Measurements from ENCODE around the gene FRMD1.

FRMD1 gene

GRCh38 chr6:168088161-168089053 lies 9.4 kb upstream of the FRMD1 start:
- Histone ChIP-seq H3K9me3 (ENCODE audit: control extremely low read depth in 1 of 5, control insufficient read depth in 4 of 5, insufficient read depth in 2 of 5, low read depth in 1 of 5, low read length in 4 of 5) (peaks cover 0 to 10% (median 0%) of the 10 kb centered on the region in 5 experiments), H3K4me1 (ENCODE audit: control extremely low read depth in 1 of 4, control insufficient read depth in 4 of 4, insufficient read depth in 4 of 4, low read length in 3 of 4) (no peaks in the 10 kb centered on the region), H3K27me3 (replicated peaks in 2 of 5; ENCODE audit: control insufficient read depth in 4 of 5, insufficient read depth in 5 of 5, low read length in 4 of 5) (peaks cover 0 to 13% (median 1%) of the 10 kb centered on the region in 5 experiments), H3K36me3 (ENCODE audit: control insufficient read depth in 4 of 4, insufficient read depth in 4 of 4, low read length in 3 of 4) (no peaks in the 10 kb centered on the region), H3K27ac (ENCODE audit: insufficient read depth in 1 of 2, low read depth in 1 of 2, low read length in 2 of 2, poor library complexity in 1 of 2, severe bottlenecking in 2 of 2) (no peak overlapping the region), H3K4me3 (ENCODE audit: control insufficient read depth in 1 of 7, extremely low read depth in 1 of 7, insufficient read depth in 4 of 7, low read depth in 2 of 7, low read length in 6 of 7) (no peak overlapping the region)
- CTCF ChIA-PET, result no interaction called here
- WGBS (ENCODE audit: insufficient coverage), result 89% methylated on average over 19 of the region's 20 CpGs
- POLR2A ChIA-PET, result no interaction called here
- no peak for DNase-seq

GRCh38 chr6:168087436-168088160 lies 8.6 kb upstream of the FRMD1 start:
- no peak for DNase-seq
- ChIA-PET CTCF (no interaction called here), POLR2A (no interaction called here)
- Histone ChIP-seq H3K27me3 (replicated peaks in 2 of 5; ENCODE audit: control insufficient read depth in 4 of 5, insufficient read depth in 5 of 5, low read length in 4 of 5) (peaks cover 0 to 21% (median 3%) of the 10 kb centered on the region in 5 experiments), H3K36me3 (ENCODE audit: control insufficient read depth in 4 of 4, insufficient read depth in 4 of 4, low read length in 3 of 4) (no peaks in the 10 kb centered on the region), H3K27ac (ENCODE audit: insufficient read depth in 1 of 2, low read depth in 1 of 2, low read length in 2 of 2, poor library complexity in 1 of 2, severe bottlenecking in 2 of 2) (no peak overlapping the region), H3K4me3 (ENCODE audit: control insufficient read depth in 1 of 7, extremely low read depth in 1 of 7, insufficient read depth in 4 of 7, low read depth in 2 of 7, low read length in 6 of 7) (no peak overlapping the region), H3K4me1 (ENCODE audit: control extremely low read depth in 1 of 4, control insufficient read depth in 4 of 4, insufficient read depth in 4 of 4, low read length in 3 of 4) (no peaks in the 10 kb centered on the region), H3K9me3 (ENCODE audit: control extremely low read depth in 1 of 5, control insufficient read depth in 4 of 5, insufficient read depth in 2 of 5, low read depth in 1 of 5, low read length in 4 of 5) (peaks cover 0 to 7% (median 0%) of the 10 kb centered on the region in 5 experiments)
- WGBS (ENCODE audit: insufficient coverage), result 92% methylated on average over 22 of the region's 25 CpGs

DNA sequence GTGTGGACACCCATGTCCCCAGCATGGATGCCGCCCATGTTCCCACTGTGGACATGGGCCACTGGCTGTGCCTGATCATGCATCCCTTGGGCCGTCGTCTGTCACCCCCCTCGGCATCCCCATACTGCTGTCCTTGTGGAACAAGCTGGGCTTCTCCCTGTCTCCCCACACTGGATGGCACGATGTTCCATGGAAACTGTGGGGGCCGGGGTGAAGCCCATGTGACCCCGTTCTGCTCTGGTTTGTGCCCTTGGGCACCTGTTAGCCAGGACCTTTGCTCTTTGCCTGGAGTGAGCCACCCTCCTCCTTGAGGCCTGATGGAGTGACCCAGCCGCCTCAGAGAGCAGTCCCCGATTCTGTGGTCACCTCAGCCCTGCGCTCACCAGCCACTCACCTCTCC lies 7.6 kb upstream of the FRMD1 start:
- peaks cover 0 to 23% (median 3%) of the 10 kb centered on the region in 5 experiments for H3K27me3 ChIP-seq (replicated peaks in 2 of 5; ENCODE audit: control insufficient read depth in 4 of 5, insufficient read depth in 5 of 5, low read length in 4 of 5)
- H3K36me3 ChIP-seq (ENCODE audit: control insufficient read depth in 4 of 4, insufficient read depth in 4 of 4, low read length in 3 of 4), result no peaks in the 10 kb centered on the region
- no peaks in the 10 kb centered on the region for H3K4me1 ChIP-seq (ENCODE audit: control extremely low read depth in 1 of 4, control insufficient read depth in 4 of 4, insufficient read depth in 4 of 4, low read length in 3 of 4)
- H3K4me3 ChIP-seq (ENCODE audit: control insufficient read depth in 1 of 7, extremely low read depth in 1 of 7, insufficient read depth in 4 of 7, low read depth in 2 of 7, low read length in 6 of 7), result no peak overlapping the region
- POLR2A ChIA-PET, result no interaction called here
- H3K27ac ChIP-seq (ENCODE audit: insufficient read depth in 1 of 2, low read depth in 1 of 2, low read length in 2 of 2, poor library complexity in 1 of 2, severe bottlenecking in 2 of 2), result no peak overlapping the region
- no peaks in the 10 kb centered on the region for H3K9me3 ChIP-seq (ENCODE audit: control extremely low read depth in 1 of 5, control insufficient read depth in 4 of 5, insufficient read depth in 2 of 5, low read depth in 1 of 5, low read length in 4 of 5)
- CTCF ChIA-PET, result no interaction called here
- WGBS (ENCODE audit: insufficient coverage), result 100% methylated on average over 9 of the region's 10 CpGs
- no peak for DNase-seq

GRCh38 chr6:168086066-168086465 lies 7.1 kb upstream of the FRMD1 start:
- DNase-seq, result no peak
- ChIA-PET CTCF (no interaction called here), POLR2A (no interaction called here)
- Histone ChIP-seq H3K4me1 (ENCODE audit: control extremely low read depth in 1 of 4, control insufficient read depth in 4 of 4, insufficient read depth in 4 of 4, low read length in 3 of 4) (no peaks in the 10 kb centered on the region), H3K36me3 (ENCODE audit: control insufficient read depth in 4 of 4, insufficient read depth in 4 of 4, low read length in 3 of 4) (no peaks in the 10 kb centered on the region), H3K4me3 (ENCODE audit: control insufficient read depth in 1 of 7, extremely low read depth in 1 of 7, insufficient read depth in 4 of 7, low read depth in 2 of 7, low read length in 6 of 7) (no peak overlapping the region), H3K27me3 (replicated peaks in 2 of 5; ENCODE audit: control insufficient read depth in 4 of 5, insufficient read depth in 5 of 5, low read length in 4 of 5) (peaks cover 0 to 23% (median 3%) of the 10 kb centered on the region in 5 experiments), H3K27ac (ENCODE audit: insufficient read depth in 1 of 2, low read depth in 1 of 2, low read length in 2 of 2, poor library complexity in 1 of 2, severe bottlenecking in 2 of 2) (no peak overlapping the region), H3K9me3 (ENCODE audit: control extremely low read depth in 1 of 5, control insufficient read depth in 4 of 5, insufficient read depth in 2 of 5, low read depth in 1 of 5, low read length in 4 of 5) (no peaks in the 10 kb centered on the region)
- 98% methylated on average over 10 of the region's 10 CpGs for WGBS (ENCODE audit: insufficient coverage)

- no peak for DNase-seq
- Histone ChIP-seq H3K36me3 (ENCODE audit: control insufficient read depth in 4 of 4, insufficient read depth in 4 of 4, low read length in 3 of 4) (no peaks in the 10 kb centered on the region), H3K27ac (ENCODE audit: insufficient read depth in 1 of 2, low read depth in 1 of 2, low read length in 2 of 2, poor library complexity in 1 of 2, severe bottlenecking in 2 of 2) (no peak overlapping the region), H3K4me1 (ENCODE audit: control extremely low read depth in 1 of 4, control insufficient read depth in 4 of 4, insufficient read depth in 4 of 4, low read length in 3 of 4) (no peaks in the 10 kb centered on the region), H3K27me3 (replicated peaks in 2 of 5; ENCODE audit: control insufficient read depth in 4 of 5, insufficient read depth in 5 of 5, low read length in 4 of 5) (peaks cover 0 to 23% (median 2%) of the 10 kb centered on the region in 5 experiments), H3K4me3 (ENCODE audit: control insufficient read depth in 1 of 7, extremely low read depth in 1 of 7, insufficient read depth in 4 of 7, low read depth in 2 of 7, low read length in 6 of 7) (no peak overlapping the region), H3K9me3 (ENCODE audit: control extremely low read depth in 1 of 5, control insufficient read depth in 4 of 5, insufficient read depth in 2 of 5, low read depth in 1 of 5, low read length in 4 of 5) (no peaks in the 10 kb centered on the region)
- ChIA-PET POLR2A (no interaction called here), CTCF (no interaction called here)
- 83% methylated on average over 15 of the region's 19 CpGs for WGBS (ENCODE audit: insufficient coverage)
These were observed 5.6 kb upstream of the FRMD1 start for GRCh38 chr6:168084465-168085160.

- no peaks in the 10 kb centered on the region for H3K36me3 ChIP-seq (ENCODE audit: control insufficient read depth in 4 of 4, insufficient read depth in 4 of 4, low read length in 3 of 4)
- H3K27me3 ChIP-seq (replicated peaks in 2 of 5; ENCODE audit: control insufficient read depth in 4 of 5, insufficient read depth in 5 of 5, low read length in 4 of 5), result peaks cover 0 to 23% (median 1%) of the 10 kb centered on the region in 5 experiments
- H3K9me3 ChIP-seq (ENCODE audit: control extremely low read depth in 1 of 5, control insufficient read depth in 4 of 5, insufficient read depth in 2 of 5, low read depth in 1 of 5, low read length in 4 of 5), result no peaks in the 10 kb centered on the region
- POLR2A ChIA-PET, result no interaction called here
- H3K4me1 ChIP-seq (ENCODE audit: control extremely low read depth in 1 of 4, control insufficient read depth in 4 of 4, insufficient read depth in 4 of 4, low read length in 3 of 4), result no peaks in the 10 kb centered on the region
- CTCF ChIA-PET, result no interaction called here
- no peak for DNase-seq
- WGBS (ENCODE audit: insufficient coverage), result 79% methylated on average over 4 of the region's 5 CpGs
- no peak overlapping the region for H3K27ac ChIP-seq (ENCODE audit: insufficient read depth in 1 of 2, low read depth in 1 of 2, low read length in 2 of 2, poor library complexity in 1 of 2, severe bottlenecking in 2 of 2)
- no peak overlapping the region for H3K4me3 ChIP-seq (ENCODE audit: control insufficient read depth in 1 of 7, extremely low read depth in 1 of 7, insufficient read depth in 4 of 7, low read depth in 2 of 7, low read length in 6 of 7)
These were observed 4.5 kb upstream of the FRMD1 start for GRCh38 chr6:168083514-168083885.

Measured in common myeloid progenitor, CD34-positive (primary cell).